Spleen (tissue), 7 donors: ENCODE results near the gene TMEM140.

Source experiments
- POLR2AphosphoS5 ChIP-seq, 3 donors: sonication (generic); formaldehyde crosslinking; IDR thresholded peaks; one replicate each; pipeline ENCODE4 v1.5.1; 2017; ENCODE audit warnings: antibody characterized with exemption in 3 of 3
- TF ChIP-seq, protein P1 (sequence below), 11 experiments: fragments of 200-600 bp in 7 of 11; fragments of 450-650 bp in 4 of 11; sonication (generic) in 4 of 11; IDR thresholded peaks in 8 of 11; conservative IDR thresholded peaks in 3 of 11; 1 replicate in 7 of 11; 2 replicates in 4 of 11; pipeline versions ENCODE4 v1.4.0 to v1.8.0; 2016 to 2021; ENCODE audit warnings: antibody characterized with exemption in 11 of 11, inconsistent platforms in 4 of 11, mild to moderate bottlenecking in 1 of 11
- donor health status: DM: no; HTN: no; CAD: no; lungs with moderate emphysema.
- donor health status: DM: no; HTN: no; CAD: no.
- donor health status: DM: no; HTN: no; CAD: no.

DNA sequence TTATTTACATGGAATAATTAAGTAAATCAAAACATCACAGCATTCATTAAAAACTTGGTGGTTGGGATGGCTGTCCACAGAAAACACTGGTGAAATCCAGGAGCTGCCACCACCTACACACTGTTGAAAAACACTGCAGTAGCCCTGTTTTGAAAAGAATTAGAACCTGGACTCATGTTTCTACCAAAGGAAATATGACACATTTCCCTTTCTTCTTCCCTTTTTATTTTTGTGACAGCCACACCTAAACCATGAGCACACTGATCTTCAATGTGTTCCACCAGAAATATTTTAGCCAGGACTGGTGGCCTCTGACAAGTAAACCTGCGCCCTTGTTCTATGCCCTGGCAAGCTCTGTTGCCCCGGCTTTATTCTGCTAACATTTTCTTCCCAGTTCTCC lies 3.3 kb downstream of the TMEM140 start:
- TF ChIP-seq, protein P1, sequence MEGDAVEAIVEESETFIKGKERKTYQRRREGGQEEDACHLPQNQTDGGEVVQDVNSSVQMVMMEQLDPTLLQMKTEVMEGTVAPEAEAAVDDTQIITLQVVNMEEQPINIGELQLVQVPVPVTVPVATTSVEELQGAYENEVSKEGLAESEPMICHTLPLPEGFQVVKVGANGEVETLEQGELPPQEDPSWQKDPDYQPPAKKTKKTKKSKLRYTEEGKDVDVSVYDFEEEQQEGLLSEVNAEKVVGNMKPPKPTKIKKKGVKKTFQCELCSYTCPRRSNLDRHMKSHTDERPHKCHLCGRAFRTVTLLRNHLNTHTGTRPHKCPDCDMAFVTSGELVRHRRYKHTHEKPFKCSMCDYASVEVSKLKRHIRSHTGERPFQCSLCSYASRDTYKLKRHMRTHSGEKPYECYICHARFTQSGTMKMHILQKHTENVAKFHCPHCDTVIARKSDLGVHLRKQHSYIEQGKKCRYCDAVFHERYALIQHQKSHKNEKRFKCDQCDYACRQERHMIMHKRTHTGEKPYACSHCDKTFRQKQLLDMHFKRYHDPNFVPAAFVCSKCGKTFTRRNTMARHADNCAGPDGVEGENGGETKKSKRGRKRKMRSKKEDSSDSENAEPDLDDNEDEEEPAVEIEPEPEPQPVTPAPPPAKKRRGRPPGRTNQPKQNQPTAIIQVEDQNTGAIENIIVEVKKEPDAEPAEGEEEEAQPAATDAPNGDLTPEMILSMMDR (IDR thresholded peaks at IDR 0.05 in 8 of 11, conservative IDR thresholded peaks at IDR 0.05 in 3 of 11) = no peak
- no peak for TF ChIP-seq POLR2AphosphoS5 (IDR thresholded peaks at IDR 0.05)
